SK-N-SH treated with all-trans-retinoic acid at 6 μM for 48 hours (cell line): Measurements from ENCODE around the gene PSMA7.

ENCODE experiments used
- ATAC-seq: fragments of 200-7000 bp; cut with Tn5 transposase; 3 replicates; pipeline ENCODE4 v1.9.1; 2020; ENCODE audit warnings: mild to moderate bottlenecking, moderate library complexity
- ARNTL ChIP-seq: fragments of 450-650 bp; formaldehyde crosslinking; IDR thresholded peaks from 2 replicates; pipeline ENCODE4 v1.5.0; 2020; ENCODE audit warnings: low read depth, mild to moderate bottlenecking, moderate library complexity, borderline replicate concordance
- BACH2 ChIP-seq: fragments of 250-450 bp; sonication (Bioruptor Pico); IDR thresholded peaks from 2 replicates; pipeline ENCODE4 v1.9.0; 2021; ENCODE audit warnings: mild to moderate bottlenecking, borderline replicate concordance
- CREB5 ChIP-seq: fragments of 250-450 bp; sonication (Bioruptor Pico); IDR thresholded peaks from 2 replicates; pipeline ENCODE4 v1.5.1; 2020; ENCODE audit warnings: low read depth, mild to moderate bottlenecking, moderate library complexity
- CSDC2 ChIP-seq: fragments of 250-450 bp; sonication (Bioruptor Pico); IDR thresholded peaks from 2 replicates; pipeline ENCODE4 v1.5.0; 2020; ENCODE audit warnings: mild to moderate bottlenecking, moderate library complexity
- ESRRG ChIP-seq: fragments of 250-450 bp; sonication (Bioruptor Pico); IDR thresholded peaks from 2 replicates; pipeline ENCODE4 v1.6.1; 2021; ENCODE audit warnings: mild to moderate bottlenecking
- GLIS3 ChIP-seq: fragments of 250-450 bp; sonication (Bioruptor Pico); IDR thresholded peaks from 2 replicates; pipeline ENCODE4 v1.5.0; 2020; ENCODE audit warnings: mild to moderate bottlenecking, moderate library complexity
- ISL1 ChIP-seq: fragments of 250-450 bp; sonication (Bioruptor Pico); IDR thresholded peaks from 2 replicates; pipeline ENCODE4 v2.1.2; 2022; ENCODE audit warnings: mild to moderate bottlenecking, moderate library complexity
- OSR1 ChIP-seq: fragments of 250-450 bp; sonication (Bioruptor Pico); IDR thresholded peaks from 2 replicates; pipeline ENCODE4 v1.8.0; 2022; ENCODE audit warnings: moderate library complexity, mild to moderate bottlenecking, inconsistent platforms
- PPARA ChIP-seq: fragments of 250-450 bp; sonication (Bioruptor Pico); IDR thresholded peaks from 2 replicates; pipeline ENCODE4 v1.5.0; 2020; ENCODE audit warnings: mild to moderate bottlenecking, borderline replicate concordance
- RARB ChIP-seq: fragments of 250-450 bp; sonication (Bioruptor Pico); IDR thresholded peaks from 2 replicates; pipeline ENCODE4 v1.8.0; 2021; ENCODE audit warnings: mild to moderate bottlenecking, moderate library complexity
- TCF4 ChIP-seq: fragments of 250-450 bp; sonication (Bioruptor Pico); IDR thresholded peaks from 2 replicates; pipeline ENCODE4 v1.8.0; 2021; ENCODE audit warnings: mild to moderate bottlenecking, moderate library complexity, borderline replicate concordance
- TSHZ2 ChIP-seq: fragments of 250-450 bp; sonication (Bioruptor Pico); IDR thresholded peaks from 2 replicates; pipeline ENCODE4 v1.5.0; 2020; ENCODE audit warnings: mild to moderate bottlenecking, moderate library complexity
- ZC3H10 ChIP-seq: fragments of 250-450 bp; sonication (Bioruptor Pico); IDR thresholded peaks from 2 replicates; pipeline ENCODE4 v1.5.1; 2021; ENCODE audit warnings: mild to moderate bottlenecking, moderate library complexity
- ZFP3 ChIP-seq: fragments of 250-450 bp; sonication (Bioruptor Pico); IDR thresholded peaks from 2 replicates; pipeline ENCODE4 v1.5.0; 2020; ENCODE audit warnings: mild to moderate bottlenecking, moderate library complexity
- ZFP30 ChIP-seq: fragments of 450-650 bp; formaldehyde crosslinking; IDR thresholded peaks from 2 replicates; pipeline ENCODE4 v1.5.0; 2022; ENCODE audit warnings: mild to moderate bottlenecking, moderate library complexity
- ZNF565 ChIP-seq: fragments of 450-650 bp; formaldehyde crosslinking; conservative IDR thresholded peaks from 2 replicates; pipeline ENCODE4 v1.5.0; 2020; ENCODE audit warnings: low read depth, mild to moderate bottlenecking, moderate library complexity
- ZNF70 ChIP-seq: fragments of 450-650 bp; formaldehyde crosslinking; IDR thresholded peaks from 2 replicates; pipeline ENCODE4 v1.5.0; 2020; ENCODE audit warnings: mild to moderate bottlenecking, moderate library complexity
- ZNF8 ChIP-seq: fragments of 450-650 bp; formaldehyde crosslinking; IDR thresholded peaks from 2 replicates; pipeline ENCODE4 v1.5.0; 2020; ENCODE audit warnings: mild to moderate bottlenecking, moderate library complexity
- TF ChIP-seq, protein P1 (sequence below): fragments of 250-450 bp; sonication (Bioruptor Pico); IDR thresholded peaks from 2 replicates; pipeline ENCODE4 v1.5.1; 2021; ENCODE audit warnings: mild to moderate bottlenecking, moderate library complexity
- TF ChIP-seq, protein P2 (sequence below): fragments of 250-450 bp; sonication (Bioruptor Pico); IDR thresholded peaks from 2 replicates; pipeline ENCODE4 v1.8.0; 2021; ENCODE audit warnings: low read depth, mild to moderate bottlenecking, moderate library complexity, borderline replicate concordance
- TF ChIP-seq, protein P3 (sequence below): fragments of 250-450 bp; sonication (Bioruptor Pico); IDR thresholded peaks from 2 replicates; pipeline ENCODE4 v1.8.0; 2020; ENCODE audit warnings: mild to moderate bottlenecking, moderate library complexity, borderline replicate concordance

The PSMA7 gene

DNA sequence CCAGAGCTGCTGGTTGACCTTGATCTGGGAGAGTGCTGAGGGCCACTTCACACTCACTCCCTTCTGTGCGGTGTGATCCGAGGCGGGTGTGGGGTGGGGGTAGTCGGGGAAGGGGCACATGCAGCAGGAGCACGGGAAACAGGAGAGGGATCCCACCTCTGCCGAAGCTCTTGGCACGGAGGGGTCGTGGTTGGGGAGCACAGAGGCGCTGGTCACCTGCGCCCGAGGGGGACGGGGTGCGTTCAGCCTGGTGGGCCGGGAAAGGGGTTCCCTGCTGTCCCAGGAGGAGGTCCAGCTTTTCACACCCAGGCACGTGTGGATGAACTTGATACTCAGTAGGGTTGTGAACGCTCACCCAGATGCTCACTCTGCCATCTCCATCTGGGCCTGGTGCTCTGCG lies 17.7 kb upstream of the PSMA7 start:
- ATAC-seq, result no peak

DNA sequence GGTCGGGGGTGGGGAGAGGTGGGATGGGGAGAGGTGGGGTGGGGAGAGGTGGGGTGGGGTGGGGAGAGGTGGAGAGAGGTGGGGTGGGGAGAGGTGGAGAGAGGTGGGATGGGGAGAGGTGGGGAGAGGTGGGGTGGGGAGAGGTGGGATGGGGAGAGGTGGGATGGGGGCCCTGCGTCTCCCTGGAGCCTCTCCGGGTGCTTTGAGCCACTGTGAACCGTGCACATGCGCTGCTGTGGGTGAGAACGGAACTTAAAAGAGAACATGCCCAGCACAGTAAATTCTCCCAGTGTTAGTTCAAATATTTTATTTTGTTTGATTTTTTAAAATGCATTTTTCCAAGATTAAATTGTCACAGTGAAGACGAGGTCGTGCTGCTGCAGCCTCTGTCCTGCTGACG lies 17.1 kb upstream of the PSMA7 start:
- no peak for ATAC-seq
- TF ChIP-seq ZNF565 (CRISPR knock-in tag) (no peak), ARNTL (no peak), CREB5 (no peak), OSR1 (CRISPR knock-in tag) (no peak), BACH2 (CRISPR knock-in tag) (no peak), ZFP30 (CRISPR knock-in tag) (no peak), ESRRG (no peak), ZFP3 (no peak), ISL1 (CRISPR knock-in tag) (no peak), ZNF8 (CRISPR knock-in tag) (no peak), PPARA (CRISPR knock-in tag) (no peak)
- TF ChIP-seq, protein P1, sequence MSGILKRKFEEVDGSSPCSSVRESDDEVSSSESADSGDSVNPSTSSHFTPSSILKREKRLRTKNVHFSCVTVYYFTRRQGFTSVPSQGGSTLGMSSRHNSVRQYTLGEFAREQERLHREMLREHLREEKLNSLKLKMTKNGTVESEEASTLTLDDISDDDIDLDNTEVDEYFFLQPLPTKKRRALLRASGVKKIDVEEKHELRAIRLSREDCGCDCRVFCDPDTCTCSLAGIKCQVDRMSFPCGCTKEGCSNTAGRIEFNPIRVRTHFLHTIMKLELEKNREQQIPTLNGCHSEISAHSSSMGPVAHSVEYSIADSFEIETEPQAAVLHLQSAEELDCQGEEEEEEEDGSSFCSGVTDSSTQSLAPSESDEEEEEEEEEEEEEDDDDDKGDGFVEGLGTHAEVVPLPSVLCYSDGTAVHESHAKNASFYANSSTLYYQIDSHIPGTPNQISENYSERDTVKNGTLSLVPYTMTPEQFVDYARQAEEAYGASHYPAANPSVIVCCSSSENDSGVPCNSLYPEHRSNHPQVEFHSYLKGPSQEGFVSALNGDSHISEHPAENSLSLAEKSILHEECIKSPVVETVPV (CRISPR knock-in tag), result no peak

More for the DNA sequence above, 17.7 kb upstream of the PSMA7 start:
- TF ChIP-seq CREB5 (no peak), ARNTL (no peak), ZNF70 (no peak), CSDC2 (CRISPR knock-in tag) (no peak), GLIS3 (CRISPR knock-in tag) (no peak), RARB (no peak)
- TF ChIP-seq, protein P1 (CRISPR knock-in tag), result no peak
- TF ChIP-seq, protein P2, sequence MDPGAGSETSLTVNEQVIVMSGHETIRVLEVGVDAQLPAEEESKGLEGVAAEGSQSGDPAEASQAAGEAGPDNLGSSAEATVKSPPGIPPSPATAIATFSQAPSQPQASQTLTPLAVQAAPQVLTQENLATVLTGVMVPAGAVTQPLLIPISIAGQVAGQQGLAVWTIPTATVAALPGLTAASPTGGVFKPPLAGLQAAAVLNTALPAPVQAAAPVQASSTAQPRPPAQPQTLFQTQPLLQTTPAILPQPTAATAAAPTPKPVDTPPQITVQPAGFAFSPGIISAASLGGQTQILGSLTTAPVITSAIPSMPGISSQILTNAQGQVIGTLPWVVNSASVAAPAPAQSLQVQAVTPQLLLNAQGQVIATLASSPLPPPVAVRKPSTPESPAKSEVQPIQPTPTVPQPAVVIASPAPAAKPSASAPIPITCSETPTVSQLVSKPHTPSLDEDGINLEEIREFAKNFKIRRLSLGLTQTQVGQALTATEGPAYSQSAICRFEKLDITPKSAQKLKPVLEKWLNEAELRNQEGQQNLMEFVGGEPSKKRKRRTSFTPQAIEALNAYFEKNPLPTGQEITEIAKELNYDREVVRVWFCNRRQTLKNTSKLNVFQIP, result no peak
- TF ChIP-seq, all 23 proteins: peak for 0

DNA sequence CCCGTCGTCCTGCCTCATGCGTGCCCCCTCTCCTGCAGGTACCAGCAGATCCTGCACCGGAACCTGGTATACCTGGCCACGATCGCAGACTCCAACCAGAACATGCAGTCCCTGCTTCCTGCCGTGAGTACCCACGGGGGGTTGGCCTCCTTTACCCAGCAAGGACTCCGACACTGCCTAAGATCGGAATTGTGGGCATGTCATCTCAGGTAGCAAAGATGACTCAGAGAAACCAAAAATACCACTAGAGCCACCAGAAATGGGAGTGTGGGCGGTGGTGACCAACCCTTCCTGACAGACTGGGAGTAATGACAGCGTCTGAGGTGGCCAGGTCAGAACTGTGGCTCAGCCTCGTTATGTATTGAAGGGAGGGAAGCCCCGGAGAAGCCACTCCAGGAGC lies 16.6 kb upstream of the PSMA7 start:
- no peak for TF ChIP-seq ZFP30 (CRISPR knock-in tag)
- TF ChIP-seq, protein P3, sequence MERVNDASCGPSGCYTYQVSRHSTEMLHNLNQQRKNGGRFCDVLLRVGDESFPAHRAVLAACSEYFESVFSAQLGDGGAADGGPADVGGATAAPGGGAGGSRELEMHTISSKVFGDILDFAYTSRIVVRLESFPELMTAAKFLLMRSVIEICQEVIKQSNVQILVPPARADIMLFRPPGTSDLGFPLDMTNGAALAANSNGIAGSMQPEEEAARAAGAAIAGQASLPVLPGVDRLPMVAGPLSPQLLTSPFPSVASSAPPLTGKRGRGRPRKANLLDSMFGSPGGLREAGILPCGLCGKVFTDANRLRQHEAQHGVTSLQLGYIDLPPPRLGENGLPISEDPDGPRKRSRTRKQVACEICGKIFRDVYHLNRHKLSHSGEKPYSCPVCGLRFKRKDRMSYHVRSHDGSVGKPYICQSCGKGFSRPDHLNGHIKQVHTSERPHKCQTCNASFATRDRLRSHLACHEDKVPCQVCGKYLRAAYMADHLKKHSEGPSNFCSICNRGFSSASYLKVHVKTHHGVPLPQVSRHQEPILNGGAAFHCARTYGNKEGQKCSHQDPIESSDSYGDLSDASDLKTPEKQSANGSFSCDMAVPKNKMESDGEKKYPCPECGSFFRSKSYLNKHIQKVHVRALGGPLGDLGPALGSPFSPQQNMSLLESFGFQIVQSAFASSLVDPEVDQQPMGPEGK (CRISPR knock-in tag), result no peak
- TF ChIP-seq ESRRG, result no peak
- TF ChIP-seq PPARA (CRISPR knock-in tag), result no peak
- TF ChIP-seq GLIS3 (CRISPR knock-in tag), result no peak
- TF ChIP-seq TSHZ2, result no peak
- no peak for TF ChIP-seq RARB
- TF ChIP-seq ZNF565 (CRISPR knock-in tag), result no peak
- TF ChIP-seq BACH2 (CRISPR knock-in tag), result no peak
- TF ChIP-seq TCF4 (CRISPR knock-in tag), result no peak
- TF ChIP-seq ZC3H10 (CRISPR knock-in tag), result no peak
- no peak for TF ChIP-seq ISL1 (CRISPR knock-in tag)
- TF ChIP-seq ZNF8 (CRISPR knock-in tag), result no peak
- TF ChIP-seq, protein P2, result no peak
- ATAC-seq, result no peak
